ENCODE measurements around the gene CRTC3.

CRTC3 gene

DNA sequence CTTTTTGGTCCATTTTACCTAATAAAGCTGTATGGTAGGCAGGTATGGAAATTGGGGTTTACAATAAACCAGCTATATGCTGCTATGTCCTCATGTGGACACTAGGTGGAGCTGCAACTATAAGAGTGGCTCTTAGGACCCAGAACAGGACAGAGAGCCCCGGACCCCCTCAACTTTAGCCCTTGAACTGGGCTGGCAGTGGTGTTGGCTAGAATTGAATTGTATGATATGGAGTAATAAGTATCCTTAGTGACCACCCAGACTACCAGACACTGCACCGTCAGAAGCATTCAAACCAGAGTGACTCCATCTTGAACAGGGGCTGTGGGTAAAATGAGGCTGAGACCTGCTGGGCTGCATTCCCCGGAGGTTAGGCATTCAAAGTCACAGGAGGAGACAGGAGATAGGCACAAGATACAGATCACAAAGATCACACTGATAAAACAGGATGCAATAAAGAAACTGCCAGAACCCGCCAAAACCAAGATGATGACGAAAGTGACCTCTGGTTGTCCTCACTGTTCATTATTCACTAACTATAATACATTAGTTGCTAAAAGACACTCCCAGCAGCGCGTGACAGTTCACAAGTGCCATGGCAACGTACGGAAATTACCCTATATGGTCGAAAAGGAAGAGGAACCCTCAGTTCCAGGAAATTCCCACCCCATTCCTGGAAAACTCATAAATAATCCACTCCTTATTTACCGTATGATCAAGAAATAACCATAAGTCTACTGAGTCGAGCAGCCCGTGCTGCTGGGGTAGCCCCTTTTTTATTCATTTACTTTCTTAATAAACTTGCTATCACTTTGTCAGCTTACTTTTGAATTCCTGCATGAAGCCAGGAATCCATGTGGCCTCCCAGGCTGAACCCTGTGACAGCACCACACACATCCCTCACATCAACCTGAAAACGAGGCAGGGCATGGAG lies 118.7 kb downstream of the CRTC3 start:
- Histone ChIP-seq H3K4me1 (ENCODE audit: insufficient read depth, low read length, poor library complexity, severe bottlenecking) (peaks cover 31% of the 10 kb centered on the region), H2AFZ (ENCODE audit: low read length) (no peak overlapping the region), H3K27me3 (ENCODE audit: insufficient read depth, low read length, poor library complexity, severe bottlenecking) (no peaks in the 10 kb centered on the region), H3K79me2 (ENCODE audit: insufficient read depth, low read length) (no peaks in the 10 kb centered on the region), H3F3A (ENCODE audit: low read depth) (peaks cover 21% of the 10 kb centered on the region), H3K9me3 (ENCODE audit: insufficient read depth, low read depth, low read length) (no peaks in the 10 kb centered on the region), H3K4me2 (ENCODE audit: low read depth, low read length, poor library complexity, severe bottlenecking) (no peak overlapping the region), H3K36me3 (ENCODE audit: insufficient read depth, low read length) (no peaks in the 10 kb centered on the region), H3K9ac (ENCODE audit: low read depth, low read length, poor library complexity, severe bottlenecking) (peak overlapping the region; percentile 2), H4K20me1 (ENCODE audit: insufficient read depth, low read length, poor library complexity, severe bottlenecking) (no peaks in the 10 kb centered on the region), H3K9me2 (replicated peaks; ENCODE audit: low read depth, low read length) (no peaks in the 10 kb centered on the region), H3K4me3 (ENCODE audit: low read length, poor library complexity, severe bottlenecking) (no peak overlapping the region)
- TF ChIP-seq EZH2phosphoT487 (IDR thresholded peaks at IDR 0.05; ENCODE audit: borderline replicate concordance): no peak
- TF ChIP-seq, protein P1, sequence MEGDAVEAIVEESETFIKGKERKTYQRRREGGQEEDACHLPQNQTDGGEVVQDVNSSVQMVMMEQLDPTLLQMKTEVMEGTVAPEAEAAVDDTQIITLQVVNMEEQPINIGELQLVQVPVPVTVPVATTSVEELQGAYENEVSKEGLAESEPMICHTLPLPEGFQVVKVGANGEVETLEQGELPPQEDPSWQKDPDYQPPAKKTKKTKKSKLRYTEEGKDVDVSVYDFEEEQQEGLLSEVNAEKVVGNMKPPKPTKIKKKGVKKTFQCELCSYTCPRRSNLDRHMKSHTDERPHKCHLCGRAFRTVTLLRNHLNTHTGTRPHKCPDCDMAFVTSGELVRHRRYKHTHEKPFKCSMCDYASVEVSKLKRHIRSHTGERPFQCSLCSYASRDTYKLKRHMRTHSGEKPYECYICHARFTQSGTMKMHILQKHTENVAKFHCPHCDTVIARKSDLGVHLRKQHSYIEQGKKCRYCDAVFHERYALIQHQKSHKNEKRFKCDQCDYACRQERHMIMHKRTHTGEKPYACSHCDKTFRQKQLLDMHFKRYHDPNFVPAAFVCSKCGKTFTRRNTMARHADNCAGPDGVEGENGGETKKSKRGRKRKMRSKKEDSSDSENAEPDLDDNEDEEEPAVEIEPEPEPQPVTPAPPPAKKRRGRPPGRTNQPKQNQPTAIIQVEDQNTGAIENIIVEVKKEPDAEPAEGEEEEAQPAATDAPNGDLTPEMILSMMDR (conservative IDR thresholded peaks at IDR 0.05; ENCODE audit: low read length): peak; percentile 95

DNA sequence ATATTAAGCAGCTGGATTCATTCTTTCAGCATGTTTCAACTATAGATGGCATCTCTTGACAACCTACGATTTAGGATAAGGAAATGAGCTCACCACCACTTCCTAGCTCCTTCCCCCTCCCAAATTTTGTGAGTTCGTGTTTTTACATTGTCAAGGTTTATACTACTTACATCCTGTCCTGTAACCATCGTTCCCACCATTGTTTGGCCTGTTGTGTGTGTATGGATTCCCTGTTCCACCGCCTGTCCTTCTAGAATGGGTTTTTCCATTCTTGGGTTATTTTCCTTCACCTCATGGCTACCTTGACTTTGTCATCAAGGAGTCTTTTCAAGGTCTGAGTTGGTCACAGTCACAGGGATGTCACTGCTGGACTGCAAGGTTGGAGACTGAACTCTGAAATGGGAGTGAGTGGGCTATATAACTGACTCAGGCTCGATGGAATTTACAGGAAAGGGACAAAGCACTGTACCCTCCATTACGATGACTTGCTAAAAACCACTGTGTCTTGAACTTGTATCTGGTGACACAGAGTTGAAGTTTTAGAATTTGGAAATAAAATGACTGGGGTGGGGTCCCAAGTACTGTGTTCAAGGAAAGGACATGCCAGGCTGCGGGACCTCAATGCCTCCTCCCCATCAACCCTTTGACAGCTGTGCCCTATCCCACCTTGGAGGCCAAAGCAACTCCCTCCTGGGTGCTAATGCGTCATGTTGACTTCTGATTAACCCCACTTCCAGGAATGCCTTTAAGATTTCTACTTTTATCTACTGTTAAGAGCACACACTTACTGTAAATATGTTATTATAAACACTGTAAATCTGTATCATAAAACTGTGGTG lies 120.6 kb downstream of the CRTC3 start:
- H3F3A ChIP-seq (ENCODE audit: low read depth): peaks cover 10% of the 10 kb centered on the region
- TF ChIP-seq, protein P1 (conservative IDR thresholded peaks at IDR 0.05; ENCODE audit: low read length): peak; percentile 59
- TF ChIP-seq EZH2phosphoT487 (IDR thresholded peaks at IDR 0.05; ENCODE audit: borderline replicate concordance): no peak
- H2AFZ ChIP-seq (ENCODE audit: low read length): peak overlapping the region; percentile 61; the same call in 1 of the 2 replicates
- no peaks in the 10 kb centered on the region for H3K27me3 ChIP-seq (ENCODE audit: insufficient read depth, low read length, poor library complexity, severe bottlenecking)
- no peaks in the 10 kb centered on the region for H3K9me2 ChIP-seq (replicated peaks; ENCODE audit: low read depth, low read length)
- H3K36me3 ChIP-seq (ENCODE audit: insufficient read depth, low read length): no peaks in the 10 kb centered on the region
- peak overlapping the region; percentile 44 for H3K4me3 ChIP-seq (ENCODE audit: low read length, poor library complexity, severe bottlenecking)
- H3K9ac ChIP-seq (ENCODE audit: low read depth, low read length, poor library complexity, severe bottlenecking): peak overlapping the region; percentile 61
- H3K9me3 ChIP-seq (ENCODE audit: insufficient read depth, low read depth, low read length): no peaks in the 10 kb centered on the region
- peaks cover 47% of the 10 kb centered on the region for H3K4me1 ChIP-seq (ENCODE audit: insufficient read depth, low read length, poor library complexity, severe bottlenecking)
- H3K4me2 ChIP-seq (ENCODE audit: low read depth, low read length, poor library complexity, severe bottlenecking): peak overlapping the region; percentile 58
- no peaks in the 10 kb centered on the region for H4K20me1 ChIP-seq (ENCODE audit: insufficient read depth, low read length, poor library complexity, severe bottlenecking)
- H3K79me2 ChIP-seq (ENCODE audit: insufficient read depth, low read length): no peaks in the 10 kb centered on the region

DNA sequence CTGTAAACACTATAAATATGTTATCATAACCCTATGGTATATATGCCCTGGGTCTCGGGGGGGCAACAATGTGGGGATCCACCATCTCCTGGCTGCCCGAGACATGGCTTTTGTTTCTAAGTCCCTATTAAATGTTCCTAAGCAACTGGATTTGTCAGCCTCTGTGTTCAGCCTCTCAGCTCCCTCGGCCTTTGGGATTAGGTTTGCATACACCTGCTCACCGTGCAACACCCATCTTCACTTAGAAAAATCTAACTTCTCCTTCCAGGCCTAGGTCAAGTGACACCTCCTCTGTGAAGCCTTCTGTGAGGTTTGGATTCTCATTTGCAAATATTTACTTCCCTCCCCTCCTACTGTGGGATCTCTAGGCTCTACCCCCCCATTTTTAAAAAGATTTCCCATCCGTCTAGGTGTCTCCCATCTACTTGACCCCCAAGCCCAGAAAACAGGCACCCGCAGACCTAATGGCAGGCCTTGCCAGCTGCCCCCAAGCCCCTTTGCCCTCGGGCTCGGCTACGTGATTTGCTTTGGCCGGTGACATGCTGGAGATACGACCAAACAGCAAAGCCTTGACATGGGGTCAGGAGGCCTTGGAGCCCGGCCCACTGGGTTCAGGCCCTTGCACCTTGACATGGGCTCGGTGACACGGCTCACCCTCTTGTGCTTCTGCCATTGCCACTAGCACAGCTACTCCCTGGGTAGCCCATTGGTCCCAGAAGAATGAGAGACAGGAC lies 121.4 kb downstream of the CRTC3 start:
- Histone ChIP-seq H3K36me3 (ENCODE audit: insufficient read depth, low read length) (no peaks in the 10 kb centered on the region), H3K4me2 (ENCODE audit: low read depth, low read length, poor library complexity, severe bottlenecking) (no peak overlapping the region), H3K9me2 (replicated peaks; ENCODE audit: low read depth, low read length) (no peaks in the 10 kb centered on the region), H3K9ac (ENCODE audit: low read depth, low read length, poor library complexity, severe bottlenecking) (peak overlapping the region; percentile 61), H2AFZ (ENCODE audit: low read length) (no peak overlapping the region), H3K9me3 (ENCODE audit: insufficient read depth, low read depth, low read length) (no peaks in the 10 kb centered on the region), H4K20me1 (ENCODE audit: insufficient read depth, low read length, poor library complexity, severe bottlenecking) (no peaks in the 10 kb centered on the region), H3K4me3 (ENCODE audit: low read length, poor library complexity, severe bottlenecking) (no peak overlapping the region), H3K27me3 (ENCODE audit: insufficient read depth, low read length, poor library complexity, severe bottlenecking) (no peaks in the 10 kb centered on the region), H3K79me2 (ENCODE audit: insufficient read depth, low read length) (no peaks in the 10 kb centered on the region), H3K4me1 (ENCODE audit: insufficient read depth, low read length, poor library complexity, severe bottlenecking) (peaks cover 54% of the 10 kb centered on the region), H3F3A (ENCODE audit: low read depth) (peaks cover 9% of the 10 kb centered on the region)
- TF ChIP-seq, protein P1 (conservative IDR thresholded peaks at IDR 0.05; ENCODE audit: low read length): no peak
- TF ChIP-seq EZH2phosphoT487 (IDR thresholded peaks at IDR 0.05; ENCODE audit: borderline replicate concordance): no peak
